K562 (cell line): ENCODE data around the gene CDC45. TPM values are rescaled to one million over a fixed set of nuclear protein-coding genes. Genes with fewer than 3 reads are reported as not detected.

Experiments used
- CCAR2 ChIP-seq: fragments of 200-400 bp; formaldehyde crosslinking; IDR thresholded peaks from 2 replicates; pipeline ENCODE4 v1.6.1; 2017; ENCODE audit warnings: mild to moderate bottlenecking, low read depth, low read length
- E2F1 ChIP-seq: sonication (generic); formaldehyde crosslinking; IDR thresholded peaks from 2 replicates; pipeline ENCODE4 v1.8.1; 2023; ENCODE audit warnings: mild to moderate bottlenecking, missing genetic modification reagents, moderate library complexity
- HDGF ChIP-seq: fragments of 450-650 bp; IDR thresholded peaks from 2 replicates; pipeline ENCODE4 v1.6.1; 2016
- KDM5B ChIP-seq: fragments of 200-600 bp; sonication (generic); IDR thresholded peaks from 2 replicates; pipeline ENCODE4 v1.6.1; 2012; ENCODE audit warnings: low read depth, mild to moderate bottlenecking, moderate library complexity, low read length, control low read depth, inconsistent platforms; ENCODE audit not compliant: insufficient replicate concordance
- KLF6 ChIP-seq: fragments of 250-450 bp; sonication (Bioruptor Pico); IDR thresholded peaks from 2 replicates; pipeline ENCODE4 v1.4.0; 2020; ENCODE audit warnings: mild to moderate bottlenecking, moderate library complexity, borderline replicate concordance
- MEF2D ChIP-seq: conservative IDR thresholded peaks from 2 replicates; pipeline ENCODE4 v1.6.1; 2016; ENCODE audit warnings: low read depth, missing genetic modification characterization, missing compliant biosample characterization
- MGA ChIP-seq: fragments of 450-650 bp; IDR thresholded peaks from 2 replicates; pipeline ENCODE4 v1.6.1; 2016; ENCODE audit warnings: mild to moderate bottlenecking, moderate library complexity
- MTA2 ChIP-seq: fragments of 450-650 bp; IDR thresholded peaks from 2 replicates; pipeline ENCODE4 v1.6.1; 2016; ENCODE audit warnings: low read depth
- NCOA6 ChIP-seq: fragments of 450-650 bp; IDR thresholded peaks from 2 replicates; pipeline ENCODE4 v1.6.1; 2017; ENCODE audit warnings: mild to moderate bottlenecking
- SRSF3 ChIP-seq: fragments of 200-400 bp; formaldehyde crosslinking; IDR thresholded peaks from 2 replicates; pipeline ENCODE4 v1.6.1; 2016; ENCODE audit warnings: mild to moderate bottlenecking, low read length, moderate library complexity; ENCODE audit not compliant: insufficient read depth
- TRIM24 ChIP-seq, 2 experiments: fragments of 450-650 bp; IDR thresholded peaks; 2 replicates each; pipeline ENCODE4 v1.6.1; 2016
- ZBED1 ChIP-seq: IDR thresholded peaks from 2 replicates; pipeline ENCODE4 v1.6.1; 2014
- ZNF586 ChIP-seq: fragments of 450-650 bp; formaldehyde crosslinking; conservative IDR thresholded peaks from 2 replicates; pipeline ENCODE4 v1.4.0; 2020; ENCODE audit warnings: mild to moderate bottlenecking, moderate library complexity
- polyA plus RNA-seq, 8 experiments: library from polyadenylated mRNA; depleted of rRNA in 4 of 8; stranded (reverse) in 5 of 8; unstranded in 3 of 8; fragments of >200 nt; fragmentation: Nextera tagmentation in 2 of 8; fragmentation: Illumina TruSeq in 1 of 8; extraction: Ambion mirVana in 2 of 8; extraction: Trizol in 1 of 8; gene quantifications; 2 replicates each; pipeline versions ENCODE4 v1.2.1 to v1.2.3, GENCODE V29; 2011 to 2014; ENCODE audit warnings: inconsistent platforms in 1 of 8, missing spikeins in 1 of 8
- total RNA-seq, 7 experiments: library from RNA; depleted of rRNA in 6 of 7; stranded (reverse); fragments of >200 nt in 6 of 7; fragmentation: Illumina TruSeq in 2 of 7; extraction: Trizol in 2 of 7; gene quantifications; 2 replicates each; pipeline versions ENCODE4 v1.2.1 to v1.2.3, GENCODE V29; 2011 to 2021; ENCODE audit warnings: low replicate concordance in 1 of 7

CDC45 gene
- total and polyA plus RNA-seq, 9 of the 15 experiments (the other 6 are each of a cell fraction or from before 2014, with no cell fraction given), result 251 to 580 (median 410) TPM

GRCh38 chr22:19526076-19526701 lies 46.5 kb downstream of the CDC45 start (continued):
- TF ChIP-seq E2F1 (CRISPR knock-in tag) (no peak), NCOA6 (no peak), SRSF3 (0 out of 2 replicates have a peak, but pooled peaks have one; percentile 12), MTA2 (no peak), ZNF586 (CRISPR knock-in tag) (no peak), TRIM24 (IDR thresholded peaks at IDR 0.05) (no peak), MEF2D (tag) (no peak), MGA (no peak), KLF6 (no peak), CCAR2 (no peak), KDM5B (no peak), HDGF (no peak), ZBED1 (no peak)
